COLO668 (cell line): ENCODE data around the gene ZNF20.
"Not testable (repeated sequence)": the region's sequence is repeated elsewhere in the genome, so short reads cannot be mapped to it uniquely, and the experiment has no call there.

ENCODE experiments used
- DNase-seq: peaks from one replicate; lab custom pipeline; 2025; ENCODE audit not compliant: unreplicated experiment; lab: John Stamatoyannopoulos, UW

The ZNF20 gene

GRCh38 chr19:12113121-12113520 lies 27.0 kb downstream of the ZNF20 start:
- DNase-seq, result no peak

- no peak for DNase-seq
Measured at GRCh38 chr19:12112701-12113100, 27.4 kb downstream of the ZNF20 start.

- DNase-seq, result no peak
Measured at GRCh38 chr19:12111943-12112637, 28.1 kb downstream of the ZNF20 start.

- DNase-seq, result no peak
Measured at GRCh38 chr19:12111176-12111575, 29.0 kb downstream of the ZNF20 start.

GRCh38 chr19:12103909-12104308 lies 36.2 kb downstream of the ZNF20 start:
- not testable (repeated sequence) for DNase-seq

- no peak for DNase-seq
Measured at GRCh38 chr19:12098040-12098439, 42.1 kb downstream of the ZNF20 start.

GRCh38 chr19:12095111-12095790 lies 44.9 kb downstream of the ZNF20 start:
- DNase-seq, result no peak

- no peak for DNase-seq
Measured at GRCh38 chr19:12093777-12094176, 46.4 kb downstream of the ZNF20 start.

- no peak for DNase-seq
Measured at GRCh38 chr19:12092956-12093355, 47.2 kb downstream of the ZNF20 start.

GRCh38 chr19:12092065-12092867 lies 47.9 kb downstream of the ZNF20 start:
- DNase-seq, result no peak

- peak; percentile 27 for DNase-seq
Measured at GRCh38 chr19:12090807-12091206, 49.3 kb downstream of the ZNF20 start.

- DNase-seq, result no peak
Measured at GRCh38 chr19:12085074-12085818, 54.9 kb downstream of the ZNF20 start.

GRCh38 chr19:12083336-12083735 lies 56.8 kb downstream of the ZNF20 start:
- not testable (repeated sequence) for DNase-seq
